GM18511 (cell line): Measurements from ENCODE around the gene NLRP1.

Experiments used
- ATAC-seq: cut with Tn5 transposase; IDR thresholded peaks from one replicate; pipeline ENCODE4 v1.9.1; 2021; ENCODE audit warnings: mild to moderate bottlenecking, moderate library complexity; ENCODE audit not compliant: unreplicated experiment

Gene NLRP1

DNA sequence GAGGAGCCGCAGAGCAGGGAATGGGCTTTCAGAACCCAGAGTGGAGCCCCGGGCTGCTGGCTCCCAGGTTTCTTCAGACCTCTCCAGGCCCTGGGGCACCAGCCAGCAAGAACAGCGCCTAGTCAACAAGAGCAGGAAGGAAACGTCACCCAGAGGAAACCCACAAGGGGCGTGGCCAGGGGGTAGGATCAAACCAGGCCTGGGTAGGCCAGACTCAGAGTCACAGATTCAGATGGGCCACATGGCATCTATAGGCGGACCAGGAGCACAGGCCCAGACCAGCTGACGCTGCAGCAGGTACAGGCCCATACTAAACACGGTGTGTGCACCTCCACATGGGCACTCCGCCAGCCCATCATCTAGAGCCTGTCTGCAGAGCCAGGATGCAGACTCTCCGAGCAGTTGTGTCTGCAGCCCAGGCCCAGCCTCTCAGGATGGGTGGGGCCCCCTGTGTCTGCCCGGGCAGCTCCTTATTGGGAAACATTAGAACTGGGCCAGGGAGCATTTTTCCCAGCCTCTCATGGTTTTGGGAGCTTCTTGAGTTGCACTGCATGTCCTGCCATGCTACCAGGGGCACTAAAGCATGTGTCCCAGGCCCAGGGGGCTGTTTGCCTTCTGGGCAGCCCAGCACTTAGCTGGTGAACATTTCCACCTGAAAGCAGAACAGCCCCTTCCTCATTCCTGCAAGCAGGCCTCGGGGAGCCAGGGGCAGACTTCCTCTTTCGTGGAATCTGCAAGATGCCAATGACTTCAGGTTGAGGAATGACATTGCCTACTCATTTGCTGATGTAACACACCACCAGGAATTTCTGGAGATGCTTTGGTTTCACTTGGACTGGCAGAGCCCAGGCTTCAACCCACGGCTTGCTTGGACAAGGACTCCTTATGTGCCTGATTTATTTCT is at the start of gene NLRP1:
TSS of gene NLRP1 (minus strand) at position 127 of the 904 bp plus-strand sequence. CDS start 552 bp downstream, outside the sequence.
- peak; percentile 93 for ATAC-seq

DNA sequence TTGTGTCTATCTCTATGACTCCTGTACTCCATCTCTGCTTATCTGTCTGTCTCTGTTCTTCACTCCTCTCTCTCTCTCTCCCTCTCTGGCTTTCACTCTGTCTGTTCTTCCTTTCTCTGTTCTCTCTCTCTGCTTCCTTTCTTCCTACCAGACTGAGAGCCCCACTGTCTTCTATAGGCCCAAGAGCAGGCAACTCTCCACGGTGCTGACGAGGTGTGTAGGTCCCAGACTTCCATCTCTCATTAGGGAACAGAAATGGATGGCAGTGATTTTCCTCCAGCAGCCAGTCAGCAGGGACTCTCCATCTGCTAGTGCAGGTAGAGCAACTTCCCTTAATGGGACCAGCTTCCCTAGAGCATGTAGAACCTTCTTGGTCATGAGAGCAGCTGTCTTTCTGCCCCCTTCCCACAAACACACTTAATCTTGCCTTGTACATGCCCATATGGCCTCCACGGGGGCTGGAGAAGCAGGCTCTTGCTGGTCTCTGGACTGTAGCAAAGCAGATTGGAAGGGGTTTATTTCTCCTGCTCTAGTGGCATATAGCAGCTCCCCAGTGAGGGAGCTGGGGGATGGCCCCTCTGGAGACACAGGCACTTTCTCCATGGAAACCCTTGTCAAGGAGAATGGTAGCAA is 47.8 kb upstream of the NLRP1 start:
- ATAC-seq: no peak

DNA sequence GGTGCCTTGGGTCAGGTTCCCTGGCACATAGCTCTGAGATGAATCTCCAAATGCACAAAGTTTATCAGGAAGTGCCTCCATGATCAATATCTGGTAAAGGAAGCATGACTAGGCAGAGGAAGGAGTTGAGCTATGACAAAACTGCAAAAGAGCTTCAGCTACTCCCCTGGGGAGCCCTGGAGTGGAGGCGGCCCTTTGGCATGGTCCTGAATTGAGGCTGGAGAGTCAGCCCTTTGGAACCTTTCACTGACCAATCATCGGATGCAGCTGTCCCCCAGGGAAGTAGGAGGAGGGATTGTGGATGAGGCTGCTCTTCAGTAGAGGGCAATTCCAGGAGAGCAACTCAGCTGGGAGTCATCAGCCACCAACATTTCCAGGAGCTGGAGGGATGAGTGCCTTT is 46.1 kb upstream of the NLRP1 start:
- no peak for ATAC-seq

DNA sequence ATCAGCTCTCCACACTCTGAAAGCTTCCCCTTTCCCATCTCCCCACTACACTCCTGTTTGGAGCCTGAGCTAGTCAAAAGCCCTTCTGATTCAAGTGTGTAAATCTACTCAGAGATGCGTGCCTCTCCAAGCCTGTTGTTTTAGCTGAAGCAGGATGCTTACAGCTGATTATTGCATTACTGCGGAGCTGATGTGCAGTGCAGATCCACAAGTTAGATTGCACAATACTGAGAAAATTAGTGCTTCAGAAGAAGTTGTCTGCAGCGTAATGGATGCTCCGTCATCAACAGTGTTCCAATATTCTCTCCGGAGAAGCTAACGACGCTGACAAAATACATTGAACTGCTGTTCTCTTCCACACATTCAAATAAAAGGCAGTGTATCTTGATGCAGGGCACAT is 44.8 kb upstream of the NLRP1 start:
- ATAC-seq: no peak

DNA sequence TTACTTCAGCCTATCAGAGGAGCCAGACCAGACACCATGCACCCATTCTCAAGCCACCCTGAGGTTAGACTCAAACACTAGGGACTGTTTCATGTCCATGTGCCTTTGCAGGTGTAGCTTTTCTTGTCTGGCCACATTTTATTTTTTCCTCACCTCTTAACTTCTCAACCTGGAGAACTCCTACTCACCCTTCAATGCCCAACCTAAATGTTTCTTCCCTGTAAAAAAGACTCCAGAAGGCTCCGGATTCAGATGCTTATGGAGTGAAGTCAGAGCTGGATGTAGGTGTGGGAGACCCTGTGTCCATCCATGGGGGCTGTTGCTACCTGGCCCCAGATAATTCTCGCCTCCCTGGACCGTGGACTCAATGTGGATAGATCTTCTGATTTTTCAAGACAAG is 44.0 kb upstream of the NLRP1 start:
- ATAC-seq: no peak

DNA sequence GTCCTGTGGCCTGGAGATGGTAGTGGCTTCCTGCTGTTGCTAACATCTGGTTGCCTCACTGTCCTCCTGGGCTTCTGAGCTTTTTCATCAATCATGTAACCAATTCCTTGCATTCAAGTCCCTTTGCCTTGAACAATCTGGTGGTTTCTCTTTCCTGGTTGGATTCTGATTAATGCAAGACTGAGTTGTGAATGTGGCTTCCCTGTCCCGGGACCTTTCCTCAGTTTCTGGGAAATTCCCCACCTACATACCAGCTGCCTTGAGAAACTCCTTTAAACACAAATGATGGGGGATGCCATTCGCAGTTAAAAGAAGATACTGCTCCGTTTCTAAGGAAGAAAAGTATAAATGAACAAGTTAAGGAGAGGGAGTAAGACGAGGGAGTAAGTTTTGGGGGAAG is 39.9 kb upstream of the NLRP1 start:
- no peak for ATAC-seq

DNA sequence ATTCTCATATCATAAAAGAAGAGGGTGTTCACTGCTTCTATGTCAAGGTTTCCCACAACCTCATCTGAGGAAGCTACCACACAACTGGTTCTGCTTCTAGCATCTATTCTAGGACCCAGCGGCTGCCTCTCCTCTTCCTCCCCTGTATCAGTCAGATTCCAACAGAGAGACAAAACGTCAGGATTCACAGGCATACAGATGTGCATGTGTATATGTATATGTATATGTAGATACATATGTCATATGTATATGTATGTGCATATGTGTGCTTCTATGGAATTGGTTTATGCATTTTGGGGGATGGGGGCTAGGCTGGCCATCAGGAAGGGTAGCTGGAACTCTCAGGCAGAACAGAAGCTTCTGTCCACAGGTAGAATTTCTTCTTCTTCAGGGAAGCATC is 37.4 kb upstream of the NLRP1 start:
- ATAC-seq: no peak

DNA sequence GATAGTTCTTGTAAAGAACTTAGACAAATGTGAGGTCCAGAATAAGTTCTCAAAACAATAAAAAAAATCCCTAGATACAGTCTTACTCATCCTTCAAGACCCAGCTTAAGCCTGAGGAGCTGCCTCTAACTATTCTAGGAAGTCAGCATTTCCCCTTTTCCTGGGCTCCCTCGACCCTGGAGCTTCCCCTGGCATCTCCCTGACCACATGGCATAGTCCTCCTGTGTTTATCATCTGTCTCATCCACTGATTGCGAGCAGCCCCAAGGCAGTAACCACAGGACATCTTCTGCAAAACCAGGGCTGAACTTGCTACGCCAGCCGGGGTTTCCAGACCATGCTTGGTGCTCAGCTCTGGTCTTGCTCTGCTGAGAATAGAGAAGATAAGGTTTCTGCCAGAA is 36.7 kb upstream of the NLRP1 start:
- ATAC-seq: no peak

DNA sequence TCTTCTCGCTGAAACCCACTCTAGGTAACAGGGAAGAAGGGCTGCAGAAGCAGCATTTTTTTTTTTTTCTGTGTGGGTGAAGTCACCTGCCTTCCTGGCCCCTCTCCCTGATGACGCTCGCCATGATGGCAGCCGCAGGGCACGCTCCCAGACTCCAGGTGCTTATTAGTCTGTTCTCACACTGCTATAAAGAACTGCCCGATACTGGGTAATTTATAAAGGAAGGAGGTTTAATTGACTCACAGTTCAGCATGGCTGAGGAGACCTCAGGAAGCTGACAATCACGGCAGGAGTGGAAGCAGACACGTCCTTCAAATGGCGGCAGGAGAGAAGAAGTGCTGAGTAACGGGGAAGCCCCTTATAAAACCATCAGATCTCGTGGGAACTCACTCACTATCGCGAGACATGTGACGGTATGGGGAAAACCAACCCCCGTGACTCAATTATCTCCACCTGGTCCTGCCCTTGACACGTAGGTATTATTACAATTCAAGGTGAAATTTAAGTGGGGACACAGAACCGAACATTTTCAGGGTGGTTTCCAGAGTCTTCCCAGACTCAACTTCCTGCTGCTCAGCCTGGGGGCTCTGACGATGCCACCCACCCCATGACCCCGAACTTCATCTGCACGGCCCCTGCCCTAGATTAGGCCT is 34.9 kb upstream of the NLRP1 start:
- ATAC-seq: no peak

DNA sequence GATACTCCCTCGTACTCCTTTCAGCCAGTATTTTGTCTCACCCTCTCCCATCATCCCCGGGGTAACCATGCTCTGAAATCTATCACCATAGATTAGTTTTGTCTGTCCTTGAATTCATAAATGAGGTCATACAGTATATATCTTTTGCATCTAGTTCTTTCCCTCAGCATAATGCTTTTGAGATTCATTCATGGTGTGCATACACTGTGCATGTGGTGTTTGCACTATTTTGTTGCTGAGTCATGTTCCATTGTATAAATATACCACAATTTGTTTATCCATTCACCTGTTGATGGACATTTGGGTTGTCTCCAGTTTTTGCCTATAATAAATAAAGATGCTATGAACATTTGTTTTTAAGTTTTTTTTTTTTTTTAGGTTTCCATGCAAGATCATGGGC is 34.2 kb upstream of the NLRP1 start:
- ATAC-seq: no peak

DNA sequence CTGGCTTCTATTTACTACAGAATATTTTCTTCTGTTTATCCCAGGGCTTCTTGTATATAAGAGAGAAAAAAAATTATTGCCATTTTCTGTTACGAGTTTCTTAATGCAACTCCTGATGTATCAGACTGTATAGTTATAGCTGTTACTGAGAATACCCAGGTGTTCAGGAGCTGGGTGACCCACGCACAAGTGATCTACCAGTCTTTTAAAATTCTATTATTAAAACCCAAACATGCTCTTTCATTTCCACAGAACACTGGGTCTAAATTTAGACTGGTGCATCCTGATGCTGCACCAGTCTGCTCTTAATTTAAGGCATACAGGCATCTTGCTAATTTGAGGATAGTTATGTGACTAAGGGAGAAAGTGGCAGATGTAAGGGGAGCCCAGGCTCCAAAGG is 31.2 kb upstream of the NLRP1 start:
- ATAC-seq: no peak

DNA sequence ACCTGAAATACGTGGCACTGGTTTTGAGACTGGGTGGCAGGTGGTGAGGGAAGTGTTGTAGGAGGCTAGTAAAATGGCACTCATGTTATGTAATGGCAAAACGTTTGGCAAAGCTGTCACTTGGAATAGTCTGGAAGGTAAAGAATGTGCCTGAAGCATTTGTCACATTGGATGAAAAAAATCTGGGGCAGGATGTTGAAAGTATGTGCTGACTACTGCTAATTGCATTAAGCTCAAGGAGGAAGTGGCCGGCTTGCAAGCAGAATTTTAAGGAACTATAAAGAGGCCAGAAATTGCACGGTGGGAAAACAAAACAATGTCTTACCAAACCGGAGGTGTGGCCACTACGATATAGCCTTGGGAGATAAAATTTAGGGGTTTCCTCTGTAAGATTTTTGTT is 26.6 kb upstream of the NLRP1 start:
- no peak for ATAC-seq

DNA sequence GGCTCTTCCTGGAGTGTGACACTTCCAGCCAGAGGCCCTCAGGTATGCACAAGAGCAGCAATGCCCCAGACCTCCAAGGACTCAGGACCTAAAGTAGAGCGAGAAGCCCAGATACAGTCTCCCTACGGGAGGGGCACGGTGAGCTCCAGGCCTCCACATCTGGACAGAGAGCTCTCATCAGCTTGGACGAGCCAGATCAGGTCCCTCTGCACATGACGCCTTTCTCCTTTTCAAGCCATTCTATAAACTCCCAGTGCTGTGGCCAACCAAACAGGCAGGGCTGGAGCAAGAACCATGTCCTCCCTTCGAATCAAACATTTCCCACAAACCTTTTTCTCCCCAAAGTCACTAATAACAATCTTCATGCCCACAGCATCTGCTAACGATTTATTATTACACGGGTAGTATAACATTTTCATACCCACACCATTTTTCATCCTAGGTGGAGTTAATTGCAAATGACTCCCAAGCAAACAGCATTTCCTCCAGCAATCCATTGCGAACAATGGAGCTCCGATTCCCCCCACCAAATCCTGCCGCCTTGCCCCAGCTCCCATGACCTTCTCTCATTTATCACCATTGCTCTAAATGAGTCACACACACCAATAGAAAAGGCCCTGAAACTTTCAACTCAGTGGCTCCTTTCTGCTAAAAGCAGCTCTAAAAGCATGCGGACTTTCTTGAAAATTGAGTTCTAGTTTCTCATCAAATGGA is 24.2 kb upstream of the NLRP1 start:
- no peak for ATAC-seq

DNA sequence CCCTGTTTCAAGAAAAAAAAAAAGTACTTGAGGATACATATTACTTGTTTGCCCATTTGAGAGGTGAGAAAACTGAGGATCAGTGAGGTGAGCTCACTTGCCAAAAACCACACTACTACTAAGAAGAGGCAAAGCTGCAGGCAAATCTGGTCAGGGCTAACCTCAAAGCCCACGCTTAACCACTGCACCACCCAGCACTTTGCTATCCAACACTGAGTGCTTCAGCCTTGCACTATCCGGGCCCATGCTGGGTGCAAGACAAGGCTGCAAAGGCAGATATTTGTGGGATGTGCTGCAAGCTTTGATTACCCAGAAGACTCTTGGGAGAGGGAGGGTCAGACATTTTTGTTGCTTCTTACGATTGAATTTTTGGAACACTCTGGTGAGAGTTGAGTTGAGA is 23.6 kb upstream of the NLRP1 start:
- no peak for ATAC-seq

DNA sequence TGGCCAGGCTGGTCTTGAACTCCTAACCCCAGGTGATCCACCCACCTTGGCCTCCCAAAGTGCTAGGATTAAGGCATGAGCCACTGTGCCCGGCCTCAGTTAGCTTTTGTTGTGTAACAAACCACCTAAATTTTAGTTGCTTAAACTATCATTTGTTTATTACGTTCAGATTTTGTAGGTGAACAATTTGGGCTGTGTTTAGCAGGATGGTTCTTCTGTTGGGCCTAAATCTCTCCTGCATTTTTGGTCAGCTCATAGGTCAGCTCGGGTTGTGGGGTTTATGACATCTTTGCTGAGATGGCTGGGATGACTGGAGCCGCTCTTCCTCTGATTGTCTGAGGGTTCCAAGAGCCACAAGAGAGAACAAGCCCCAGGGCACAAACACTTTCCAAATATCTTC is 21.1 kb upstream of the NLRP1 start:
- ATAC-seq: no peak

DNA sequence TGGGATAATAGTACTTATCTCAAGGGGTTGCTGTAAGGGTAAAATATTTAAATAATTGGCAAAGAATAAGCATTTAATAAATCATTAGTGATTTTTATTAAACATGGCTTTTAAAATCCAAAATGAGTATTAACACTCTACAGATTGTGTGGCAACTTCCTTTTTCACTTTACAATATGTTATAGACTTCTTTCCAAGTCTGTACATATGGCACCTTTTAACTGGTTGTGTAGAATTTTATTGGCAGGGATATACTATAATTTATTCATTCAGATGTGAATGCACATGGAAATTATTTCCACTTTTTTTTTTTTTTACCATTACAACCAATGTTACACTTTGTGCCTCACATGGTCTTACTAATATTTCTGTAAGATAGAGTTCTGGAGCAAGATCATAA is 15.7 kb upstream of the NLRP1 start:
- no peak for ATAC-seq

DNA sequence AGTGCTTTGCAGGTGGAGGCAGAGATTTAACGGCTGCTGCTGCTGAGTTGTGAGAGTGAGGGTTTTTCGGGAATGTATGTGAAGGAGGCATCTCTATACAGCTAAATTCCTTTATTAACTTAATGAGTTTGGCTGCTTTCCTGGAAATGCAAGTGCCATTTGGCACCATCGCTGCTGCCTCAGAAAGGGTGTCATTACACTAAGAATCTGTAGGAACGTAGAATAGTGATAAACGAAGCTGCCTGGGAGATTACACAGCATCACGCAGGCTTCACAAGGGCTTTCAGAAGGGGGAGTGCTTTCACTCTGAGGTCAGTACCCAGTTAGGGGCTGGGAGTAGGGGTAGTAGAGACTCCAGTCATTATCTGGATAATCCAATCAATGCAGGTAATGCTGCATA is 14.1 kb upstream of the NLRP1 start:
- ATAC-seq: no peak

DNA sequence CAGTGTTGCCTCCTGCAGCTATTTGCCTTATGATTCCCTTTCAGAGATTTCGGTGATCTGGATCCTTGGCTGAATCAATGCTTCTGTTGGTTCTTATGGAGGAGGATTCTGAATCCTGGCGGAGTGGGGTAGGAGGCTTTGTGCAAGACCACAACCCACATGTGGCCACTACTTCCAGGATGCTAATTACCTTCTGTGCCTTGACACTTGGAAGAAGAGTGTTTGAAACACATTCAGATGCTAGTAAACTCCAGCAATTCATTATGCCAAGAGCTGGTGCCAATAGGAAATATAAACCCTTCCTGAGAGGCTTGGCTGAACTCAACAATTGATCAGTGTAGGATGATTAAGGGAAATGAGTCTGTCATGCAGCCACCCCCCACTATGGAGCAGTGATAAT is 12.1 kb upstream of the NLRP1 start:
- ATAC-seq: no peak

DNA sequence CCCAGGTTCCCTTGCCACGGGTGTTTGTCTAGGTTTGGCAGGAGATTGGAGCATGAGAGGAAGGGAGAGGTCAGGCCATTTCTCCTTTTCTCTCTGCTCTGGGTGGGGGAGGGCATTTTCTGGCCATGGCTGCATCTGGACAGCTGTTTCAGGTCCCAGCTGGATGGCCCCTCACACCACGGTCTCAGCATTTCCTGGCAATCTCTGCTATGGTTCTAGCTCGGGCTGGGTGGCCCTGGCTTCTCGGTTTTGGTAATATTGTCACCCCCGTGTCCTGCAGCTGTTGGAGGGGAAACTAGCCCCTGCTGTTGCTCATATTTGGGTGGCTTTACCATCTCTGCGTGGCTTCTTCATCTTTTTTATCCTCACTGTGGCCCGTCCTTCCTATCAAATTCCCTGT is 11.5 kb upstream of the NLRP1 start:
- ATAC-seq: no peak

DNA sequence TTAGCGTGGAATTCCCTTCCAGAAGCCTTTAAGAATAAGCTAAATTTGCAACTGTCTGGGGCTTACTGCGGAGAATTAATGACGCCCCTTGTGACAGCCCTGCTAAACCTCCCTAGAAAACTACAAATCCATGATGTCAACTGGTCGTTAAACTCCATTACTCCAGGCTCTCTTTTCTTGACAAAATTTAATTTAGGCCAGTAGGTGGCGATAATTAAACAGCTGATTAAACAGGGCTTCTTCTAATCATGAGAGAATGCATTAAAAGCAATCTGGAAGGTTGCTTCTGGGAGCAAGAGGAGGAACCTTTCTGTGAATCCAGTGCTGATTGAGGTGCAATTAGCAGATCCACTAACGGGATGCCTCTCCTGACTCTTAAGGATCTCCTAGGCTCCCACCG is 8.1 kb upstream of the NLRP1 start:
- no peak for ATAC-seq

DNA sequence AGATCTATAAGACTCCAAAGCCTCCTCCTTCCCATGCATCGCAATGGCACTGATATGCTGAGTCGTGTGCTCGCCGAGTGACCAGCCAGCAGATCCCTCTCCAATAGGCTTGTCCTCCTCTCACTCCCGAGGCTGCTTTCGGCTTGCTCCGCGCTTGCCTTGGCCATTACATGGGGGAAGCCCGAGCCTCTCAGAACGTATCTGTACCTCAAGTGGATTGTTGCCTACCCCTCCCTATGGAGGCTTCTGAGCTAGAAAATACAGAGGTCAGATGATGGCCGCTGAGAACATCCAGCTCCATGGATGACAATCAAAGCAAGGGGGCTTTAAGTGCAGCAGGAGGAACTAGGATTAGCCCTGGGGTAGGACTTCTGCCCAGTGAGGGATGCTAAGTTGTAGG is 7.7 kb upstream of the NLRP1 start:
- ATAC-seq: no peak
